Fibroblast of skin of right quadriceps (primary cell): Measurements from ENCODE around the gene SETBP1.

Source experiments
- DNase-seq: peaks from one replicate; pipeline ENCODE4 v3.0.0-alpha.2; 2013

Gene SETBP1

DNA sequence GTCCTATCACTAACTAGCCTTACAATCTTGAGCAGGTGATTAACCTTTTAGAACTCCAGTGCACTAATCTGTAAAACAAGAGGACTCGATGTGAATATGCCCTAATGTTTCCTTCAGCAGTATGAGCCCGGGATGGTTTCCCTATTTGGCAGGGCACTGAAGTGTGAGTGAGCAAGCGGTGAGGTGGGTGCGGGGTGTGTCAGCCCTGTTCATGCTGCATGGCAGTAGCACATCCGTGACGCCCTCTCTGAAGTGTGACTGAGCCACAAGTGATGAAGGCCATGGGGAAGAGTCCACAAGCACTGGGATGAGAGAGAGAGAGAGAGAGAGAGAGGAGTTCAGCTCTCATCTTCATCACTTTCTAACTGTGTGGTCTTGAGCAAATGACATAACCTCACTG is 168.7 kb downstream of the SETBP1 start:
- DNase-seq: no peak

DNA sequence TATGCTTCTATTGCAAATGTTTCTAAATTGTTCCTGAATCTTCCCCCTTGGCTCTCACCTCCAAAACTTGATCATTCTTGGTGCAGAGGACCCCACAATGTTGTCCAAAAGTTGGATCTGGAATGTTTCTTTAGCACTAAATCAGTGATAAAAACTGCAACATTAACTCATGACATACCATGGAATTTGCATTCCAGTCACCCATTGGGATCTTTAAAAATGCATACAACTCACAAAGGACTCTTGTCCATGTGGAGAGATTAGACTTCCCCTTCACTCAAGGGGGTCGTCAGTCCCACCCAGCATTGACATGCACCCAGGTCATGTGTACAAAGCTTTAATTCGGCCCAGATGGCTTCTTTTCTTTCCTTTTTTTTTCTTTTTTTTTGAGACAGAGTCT is 169.3 kb downstream of the SETBP1 start:
- DNase-seq: peak; percentile 62

DNA sequence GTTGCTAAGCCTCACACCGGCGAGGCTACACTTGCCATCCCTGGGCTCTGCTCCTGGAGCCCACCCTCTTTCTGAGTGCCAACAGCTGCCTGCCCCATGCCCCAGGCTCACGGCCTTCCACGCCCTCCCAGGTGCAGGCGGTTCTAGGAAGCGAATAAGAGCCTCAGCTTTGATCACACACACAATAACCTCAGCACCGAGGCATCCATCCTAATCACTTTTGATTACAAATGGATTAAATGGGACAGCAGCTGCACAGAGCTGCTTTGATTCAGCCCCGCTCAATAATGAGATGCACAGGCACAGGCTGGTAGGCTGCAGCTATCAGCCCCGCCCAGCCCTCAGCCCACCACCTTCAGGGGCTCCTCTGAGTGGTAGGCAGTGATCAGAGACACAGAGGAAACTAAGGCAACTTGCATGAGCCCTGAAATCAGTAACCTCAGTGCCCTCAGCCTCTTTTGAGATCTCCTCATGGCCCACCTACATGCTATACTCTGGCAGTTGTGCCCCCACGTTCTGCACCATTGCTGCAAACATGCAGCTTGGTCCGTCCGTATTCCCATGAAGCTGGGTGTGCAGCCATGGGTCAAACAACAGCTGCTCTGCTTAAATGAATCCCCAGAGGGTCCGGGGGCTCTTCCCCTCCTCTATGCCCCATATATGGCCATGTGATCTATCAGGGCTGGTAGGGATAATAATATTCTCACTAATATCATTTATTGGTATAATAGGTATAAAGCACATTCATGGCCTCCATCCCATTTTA is 171.4 kb downstream of the SETBP1 start:
- DNase-seq: no peak

DNA sequence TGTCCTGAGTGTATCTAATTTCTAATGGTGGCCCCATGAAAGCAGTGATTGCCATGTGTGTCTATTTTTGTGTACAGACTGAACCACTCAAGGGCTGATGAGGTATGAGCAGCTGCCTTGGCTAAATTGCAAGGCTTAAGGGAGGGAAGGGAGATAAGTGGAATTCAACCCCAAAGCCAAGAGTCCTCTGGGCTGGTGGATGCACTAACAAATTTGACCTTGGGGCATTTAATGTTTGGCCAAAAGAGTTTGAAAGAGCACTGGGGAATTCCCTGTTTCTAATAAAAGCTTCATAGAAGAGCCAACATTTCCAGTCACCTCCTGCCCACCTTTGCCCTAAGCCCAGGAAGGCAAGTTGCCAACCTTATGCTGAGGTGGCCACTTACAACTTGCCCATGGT is 172.1 kb downstream of the SETBP1 start:
- DNase-seq: no peak

DNA sequence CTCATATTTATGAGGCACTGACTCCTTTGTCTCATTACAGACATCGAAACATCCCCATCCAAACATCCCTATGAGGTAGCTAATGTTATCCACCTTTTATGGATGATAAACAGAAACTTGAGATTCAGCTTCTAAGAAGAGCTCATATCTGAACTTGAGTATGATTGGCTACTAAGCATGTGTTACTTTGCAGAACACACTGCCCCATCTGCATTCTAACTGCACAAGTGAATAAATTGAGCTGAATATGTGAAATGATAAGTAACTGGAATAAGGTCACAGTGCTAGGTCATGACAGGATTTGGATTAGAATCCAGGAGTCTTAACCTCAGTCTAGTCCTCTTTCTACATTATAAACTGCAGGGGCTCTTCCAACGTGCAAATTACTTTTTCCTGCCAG is 172.7 kb downstream of the SETBP1 start:
- no peak for DNase-seq

DNA sequence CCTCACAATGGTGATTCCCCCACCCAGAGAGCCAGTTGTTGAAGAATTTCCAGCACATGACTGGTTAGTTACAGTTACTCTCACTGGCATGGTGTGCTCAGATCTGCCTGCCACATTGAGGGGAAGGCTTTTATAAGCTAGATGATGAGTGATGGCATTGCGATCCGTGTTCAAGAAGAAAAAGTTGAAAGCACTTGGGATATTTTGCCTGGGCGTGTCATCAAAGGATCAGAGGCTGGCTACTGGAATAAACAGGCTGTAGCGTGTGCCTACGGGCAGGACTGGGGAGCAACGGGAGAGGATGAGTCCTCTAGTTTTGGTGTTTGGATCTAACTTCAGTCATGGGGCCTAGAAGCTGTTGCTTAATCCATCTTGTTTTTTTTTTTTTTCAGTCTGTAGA is 175.0 kb downstream of the SETBP1 start:
- DNase-seq: no peak

DNA sequence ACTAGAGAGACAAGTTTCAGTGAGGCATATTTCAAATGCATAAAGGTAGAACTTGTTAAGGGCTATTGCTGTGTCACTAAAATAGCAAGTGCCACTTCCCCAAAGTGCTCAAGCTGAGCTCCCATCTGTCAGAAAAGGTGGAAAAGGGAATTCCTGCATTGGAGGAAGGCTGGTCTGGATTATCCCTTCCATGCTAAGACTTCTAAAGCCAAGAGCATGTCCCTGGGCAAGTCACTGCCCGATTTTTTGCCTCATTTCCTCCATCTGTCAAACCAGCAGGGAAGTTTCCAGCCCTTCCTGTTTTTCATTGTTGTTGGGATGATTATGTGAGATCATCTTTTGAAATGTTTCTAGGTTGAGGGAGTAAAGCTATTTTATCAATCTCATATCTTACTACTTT is 175.5 kb downstream of the SETBP1 start:
- DNase-seq: no peak

DNA sequence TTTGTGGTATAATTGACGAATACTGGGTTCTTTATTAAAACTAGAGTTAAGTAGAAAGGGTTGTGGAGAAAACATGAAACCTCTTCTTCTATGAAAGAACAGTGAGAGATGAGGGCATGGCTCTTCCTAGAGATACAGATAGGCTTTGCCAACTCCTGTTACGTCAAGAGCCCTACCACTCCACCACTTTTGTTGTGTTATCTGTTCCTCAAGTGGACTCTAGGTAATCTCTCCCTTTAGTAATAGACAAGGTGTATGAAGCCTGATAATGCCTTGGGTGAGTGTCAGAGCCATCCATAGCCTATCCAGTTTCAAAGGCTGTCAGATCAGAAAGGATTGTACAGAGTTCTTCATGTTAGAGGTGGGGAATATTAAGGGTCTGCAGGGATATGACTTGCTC is 176.4 kb downstream of the SETBP1 start:
- DNase-seq: no peak

DNA sequence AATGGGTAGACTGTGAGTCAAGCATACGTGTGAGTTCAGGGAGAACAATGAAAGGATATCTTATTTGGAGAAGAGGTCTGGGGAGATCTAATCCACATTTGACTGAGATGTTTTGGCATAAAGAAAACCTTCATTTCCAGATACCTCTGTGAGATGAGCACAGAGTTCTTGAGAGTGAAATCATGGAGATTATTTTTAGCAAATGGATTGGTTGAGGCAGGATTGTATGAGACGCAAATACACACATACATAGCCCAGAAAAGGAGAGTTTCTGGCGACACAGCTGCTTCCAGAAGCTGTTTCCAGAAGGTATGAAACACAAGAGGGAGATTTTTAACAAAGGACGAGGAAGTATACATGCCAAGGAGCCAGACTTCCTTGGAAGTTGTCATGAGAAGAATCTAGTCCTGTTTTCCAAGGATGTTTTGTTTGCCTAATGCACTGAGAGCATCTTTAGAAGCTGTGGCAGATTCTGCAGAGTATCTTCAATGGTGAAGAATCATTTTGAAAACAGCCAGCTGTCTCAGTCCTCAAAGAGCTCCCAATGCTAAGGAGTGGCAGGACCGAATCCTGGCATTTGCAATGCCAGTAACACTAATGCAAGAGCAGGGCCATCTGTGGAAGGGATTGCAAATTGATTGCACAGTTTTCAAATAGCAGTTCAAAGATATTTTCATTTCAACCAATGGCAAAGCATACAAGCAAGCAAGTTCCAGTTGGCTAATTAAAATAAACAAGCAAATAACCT is 177.2 kb downstream of the SETBP1 start:
- DNase-seq: no peak

DNA sequence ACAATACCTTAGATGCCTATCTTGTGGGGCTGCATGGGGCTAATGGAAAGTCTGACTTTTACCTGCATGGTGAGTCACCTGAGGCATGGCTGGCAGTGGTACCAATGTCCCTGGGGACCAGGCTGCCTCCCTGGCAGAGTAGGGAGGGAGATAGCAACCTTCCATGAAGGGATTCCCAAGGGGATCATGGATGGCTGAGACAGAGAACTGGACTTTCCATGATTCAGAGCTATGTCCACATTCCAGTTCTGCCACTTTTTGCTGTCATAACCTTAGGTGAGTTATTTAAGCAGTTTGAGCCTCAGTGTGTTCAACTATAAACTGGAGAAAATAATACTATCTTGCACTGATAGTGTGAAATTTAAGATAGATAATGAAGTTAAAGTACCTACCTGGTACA is 178.6 kb downstream of the SETBP1 start:
- no peak for DNase-seq

DNA sequence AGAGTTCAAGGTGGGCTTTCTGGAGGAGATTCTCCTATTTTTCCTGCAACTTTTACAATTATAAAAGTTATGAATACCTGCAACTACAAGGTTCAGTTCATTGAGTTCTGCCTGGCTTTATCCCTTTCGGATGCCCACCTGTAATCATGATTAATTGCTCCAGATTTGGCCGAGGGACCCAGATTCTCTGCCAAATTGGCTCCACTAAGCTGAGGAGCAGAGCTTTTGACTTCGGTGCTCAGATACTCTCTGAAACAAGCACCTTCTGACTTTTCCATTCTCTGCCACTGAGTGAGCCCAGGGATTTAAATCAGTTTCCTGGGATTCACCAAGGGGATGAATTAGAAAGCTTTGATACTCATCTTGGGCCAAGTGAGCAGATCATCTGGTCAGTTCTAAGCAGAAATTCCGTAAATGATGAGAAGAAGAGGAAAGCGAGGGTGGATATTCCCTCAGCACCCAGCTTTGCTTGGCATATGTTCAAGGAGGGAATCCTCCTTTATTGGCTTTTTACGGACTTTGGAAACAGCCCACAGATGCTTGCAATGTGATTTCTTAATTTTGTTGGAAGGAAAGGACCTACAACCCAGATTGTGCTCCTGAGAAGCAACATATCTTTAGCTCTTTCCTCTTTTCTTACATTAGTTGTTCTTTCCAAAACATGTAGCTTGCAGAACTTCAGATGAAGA is 179.2 kb downstream of the SETBP1 start:
- DNase-seq: no peak

DNA sequence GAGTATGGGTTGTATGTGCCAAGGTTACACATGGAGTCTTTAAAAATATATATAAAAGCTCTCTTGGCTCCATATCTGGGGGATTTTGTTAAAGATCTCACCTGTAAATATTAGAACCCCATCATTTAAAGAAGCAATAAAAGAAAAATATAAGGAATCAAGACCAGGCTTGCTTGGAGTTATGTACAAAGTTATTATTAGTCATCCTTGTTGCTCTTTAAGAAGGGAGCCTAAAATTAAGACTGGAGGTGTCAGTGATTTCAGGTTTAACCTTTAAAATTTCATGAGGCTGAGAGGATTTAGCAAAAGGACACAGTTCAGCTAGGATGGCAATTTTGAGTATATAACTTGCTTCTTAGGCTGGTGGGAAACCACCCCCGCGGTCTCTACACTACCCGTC is 181.4 kb downstream of the SETBP1 start:
- no peak for DNase-seq

DNA sequence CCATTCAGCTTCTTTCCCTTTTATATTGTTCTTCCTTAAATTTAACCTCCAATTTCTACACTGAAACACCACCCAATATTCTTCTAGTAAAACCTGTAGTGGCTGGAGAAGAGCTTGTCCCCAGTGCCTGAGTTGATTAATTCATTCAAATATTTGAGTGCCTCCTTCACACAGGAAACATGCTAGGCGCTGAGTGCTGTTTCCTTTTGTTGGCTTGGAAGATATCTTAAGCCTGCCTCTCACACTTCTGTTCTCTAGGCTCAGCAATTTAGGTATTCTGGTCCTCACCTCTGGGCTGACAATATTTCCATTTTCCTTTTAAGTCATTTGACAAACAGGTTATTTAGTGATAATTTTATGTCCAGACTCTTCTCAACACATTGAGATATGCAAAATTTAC is 185.4 kb downstream of the SETBP1 start:
- no peak for DNase-seq

DNA sequence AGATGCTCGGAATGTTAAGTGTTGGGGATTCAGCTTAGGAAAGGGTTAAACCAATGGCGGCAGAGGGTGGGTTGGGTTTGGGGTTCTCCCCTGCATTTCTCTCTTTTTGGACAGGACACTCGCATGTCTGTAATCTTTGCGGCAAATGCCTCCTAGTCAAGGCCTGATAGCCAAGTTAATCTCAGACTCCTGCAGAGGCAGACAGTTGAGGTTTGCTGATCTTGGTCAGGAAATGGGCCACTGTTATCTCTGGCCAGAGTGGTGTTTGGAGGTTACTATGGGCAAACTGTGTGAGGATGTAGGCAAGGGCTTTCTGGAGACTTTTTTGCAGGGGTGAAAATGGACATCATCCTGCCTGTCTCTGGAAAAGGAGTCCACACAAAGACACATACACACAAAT is 188.8 kb downstream of the SETBP1 start:
- DNase-seq: no peak

DNA sequence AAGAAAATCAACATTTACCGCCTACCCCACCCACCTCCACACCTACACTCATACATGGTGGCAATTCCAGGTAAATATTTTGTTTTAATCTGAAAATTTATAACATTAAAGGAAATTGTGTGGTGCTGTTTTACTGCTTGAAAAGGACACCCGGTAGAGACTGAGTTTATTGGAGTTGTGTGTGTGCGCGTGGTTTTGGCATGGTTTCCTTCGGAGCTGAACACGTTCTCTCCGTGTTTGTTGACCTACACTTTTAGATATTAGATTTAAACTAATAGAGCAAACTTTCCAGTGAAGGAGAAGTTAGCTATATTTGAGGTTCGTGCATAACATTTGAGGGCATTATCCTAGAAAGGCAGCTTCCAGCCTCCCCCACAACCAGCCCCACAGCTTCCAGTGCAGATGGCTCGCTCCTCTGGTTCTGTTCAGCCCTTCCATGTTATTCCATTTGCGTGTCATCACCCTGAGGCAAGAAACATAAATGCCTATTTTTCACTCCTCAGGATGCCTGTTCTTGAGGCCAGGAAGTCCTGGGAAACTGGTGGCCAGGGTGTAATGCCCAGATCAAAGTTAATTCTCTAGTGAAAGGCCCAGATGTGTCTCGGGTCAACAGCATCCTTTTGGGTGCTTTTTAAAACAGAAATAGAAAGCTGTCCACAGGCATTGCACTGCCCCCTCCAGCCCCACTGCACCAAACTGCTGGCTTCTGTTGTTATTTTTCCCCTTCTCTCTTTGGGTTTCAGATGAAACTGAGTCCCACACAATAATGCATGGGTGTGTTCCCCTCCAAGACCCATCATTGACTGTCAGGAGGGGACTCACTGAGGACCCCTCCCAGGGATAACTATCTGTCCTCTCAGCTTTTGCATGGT is 190.2 kb downstream of the SETBP1 start:
- no peak for DNase-seq

DNA sequence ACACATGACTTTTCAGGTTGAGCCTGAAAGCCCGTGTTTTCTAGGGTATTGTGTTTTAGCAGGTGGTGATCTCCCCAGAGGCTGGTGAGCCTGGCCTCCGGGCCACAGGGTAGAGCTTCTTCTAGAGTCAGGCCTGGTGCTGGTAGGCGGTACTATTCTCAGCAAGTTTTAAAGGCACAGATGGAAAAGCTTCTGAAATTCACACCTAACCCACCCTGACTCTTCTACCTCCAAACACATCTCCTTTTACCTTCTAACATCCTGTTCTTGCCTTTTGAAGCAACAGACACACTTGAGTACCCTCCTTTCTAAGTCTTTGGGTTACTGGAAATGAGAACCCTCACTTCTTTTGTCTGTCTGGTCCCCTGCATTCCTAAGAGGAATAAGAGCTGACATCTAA is 191.1 kb downstream of the SETBP1 start:
- DNase-seq: no peak

DNA sequence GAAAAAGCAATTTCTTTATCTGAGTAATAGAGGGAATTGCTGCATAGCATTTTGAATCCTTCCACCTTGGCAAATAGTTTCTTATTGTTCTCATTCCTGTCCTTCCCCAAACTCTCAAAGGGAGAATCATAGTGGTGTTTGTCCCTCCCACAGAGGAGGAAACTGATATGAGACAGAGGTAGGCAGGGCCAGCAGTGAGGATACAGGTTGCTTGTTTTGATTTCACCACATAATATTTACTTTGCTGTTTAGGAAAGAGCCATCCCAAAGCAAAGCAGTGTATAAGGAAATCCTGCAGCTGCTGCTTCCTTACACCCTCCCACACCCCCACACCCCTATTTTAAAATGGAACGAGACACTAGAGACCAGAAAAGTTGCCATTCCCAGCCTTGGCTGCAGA is 195.3 kb downstream of the SETBP1 start:
- no peak for DNase-seq

DNA sequence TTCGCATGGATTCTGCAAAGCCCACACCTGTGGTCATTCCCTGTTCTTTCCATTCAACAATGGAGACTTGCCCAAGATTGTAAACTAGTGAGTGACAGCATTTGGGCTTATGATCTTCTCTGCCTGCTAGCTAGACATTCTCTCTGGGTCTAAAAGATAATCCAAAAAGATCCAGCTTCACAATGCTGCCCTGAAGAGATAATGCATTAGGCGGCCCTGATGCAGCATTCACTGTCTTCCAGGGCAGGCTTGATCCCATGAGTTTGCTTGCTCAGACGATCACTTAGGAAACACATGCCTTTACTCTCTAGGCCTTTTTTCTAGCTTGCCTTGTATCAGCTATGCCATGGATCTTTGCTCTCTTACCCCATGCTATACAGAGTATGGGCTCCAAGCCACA is 196.1 kb downstream of the SETBP1 start:
- DNase-seq: no peak

DNA sequence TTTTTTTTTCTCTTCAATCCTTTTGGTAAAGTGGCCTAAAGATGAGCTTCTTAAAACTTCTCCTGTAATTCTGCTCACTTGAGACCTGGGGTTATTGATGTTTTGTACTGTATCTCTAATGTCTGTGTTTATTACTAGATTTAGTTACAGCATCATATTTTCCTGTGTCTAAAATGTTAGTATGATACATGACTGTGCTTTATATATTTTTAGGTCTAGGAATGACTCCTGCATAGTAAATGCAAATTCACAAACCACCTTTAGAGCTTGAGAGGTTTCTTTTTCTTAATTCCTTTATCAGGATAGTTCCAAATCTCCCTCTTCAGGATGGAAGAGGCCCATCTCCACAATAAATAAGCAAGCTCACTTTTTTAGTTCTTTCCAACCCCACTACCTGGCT is 197.6 kb downstream of the SETBP1 start:
- no peak for DNase-seq

DNA sequence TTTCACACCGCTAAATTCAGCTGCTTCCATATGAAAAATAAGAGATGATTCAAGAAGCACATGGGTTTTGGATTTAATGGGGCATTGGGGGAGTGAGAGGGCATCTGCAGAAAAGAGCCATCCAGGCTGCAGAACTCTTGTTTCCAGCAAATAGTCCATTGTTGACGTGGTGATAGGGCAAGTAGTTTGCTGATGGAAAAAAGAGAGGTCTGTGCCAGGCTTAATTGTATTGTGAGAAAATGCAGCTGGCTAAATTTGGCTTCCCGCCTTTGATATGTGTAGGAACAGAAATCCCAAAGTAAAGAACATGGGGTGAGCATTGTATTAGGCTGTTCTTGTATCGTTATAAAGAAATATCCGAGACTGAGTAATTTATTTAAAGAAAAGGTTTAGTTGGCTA is 199.5 kb downstream of the SETBP1 start:
- DNase-seq: no peak

DNA sequence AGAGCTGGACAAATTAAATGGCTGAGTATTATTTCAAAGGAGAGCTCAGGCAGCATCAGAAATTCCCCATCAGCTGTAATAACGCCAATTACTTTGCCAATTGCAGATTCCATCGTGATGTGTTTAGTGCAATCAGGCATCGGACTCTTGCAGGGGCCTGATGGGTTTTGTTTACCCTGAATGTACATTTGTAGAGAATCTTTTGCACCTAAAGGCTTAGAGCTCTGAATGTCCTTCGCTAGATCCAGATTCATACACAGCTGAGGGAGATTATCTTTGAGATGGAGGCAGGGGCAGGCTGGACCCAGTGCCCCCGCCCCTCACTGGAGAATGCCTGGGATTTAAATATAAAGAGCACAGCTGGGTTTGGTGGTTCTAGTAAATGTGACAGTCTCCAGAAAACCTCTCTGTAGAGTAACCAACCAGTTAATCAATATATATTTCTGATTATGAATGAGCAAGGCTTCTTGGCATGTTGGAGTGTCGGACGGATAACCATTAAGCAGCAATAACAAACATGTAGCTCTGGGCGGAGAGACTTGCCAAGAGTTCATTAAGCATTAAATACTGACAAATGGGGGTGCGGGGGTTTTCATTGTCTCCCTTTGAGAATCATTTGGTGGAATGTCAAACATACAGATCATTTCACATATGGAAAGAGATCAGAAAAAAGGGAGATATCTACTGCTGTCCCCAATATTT is 200.9 kb downstream of the SETBP1 start:
- DNase-seq: no peak

DNA sequence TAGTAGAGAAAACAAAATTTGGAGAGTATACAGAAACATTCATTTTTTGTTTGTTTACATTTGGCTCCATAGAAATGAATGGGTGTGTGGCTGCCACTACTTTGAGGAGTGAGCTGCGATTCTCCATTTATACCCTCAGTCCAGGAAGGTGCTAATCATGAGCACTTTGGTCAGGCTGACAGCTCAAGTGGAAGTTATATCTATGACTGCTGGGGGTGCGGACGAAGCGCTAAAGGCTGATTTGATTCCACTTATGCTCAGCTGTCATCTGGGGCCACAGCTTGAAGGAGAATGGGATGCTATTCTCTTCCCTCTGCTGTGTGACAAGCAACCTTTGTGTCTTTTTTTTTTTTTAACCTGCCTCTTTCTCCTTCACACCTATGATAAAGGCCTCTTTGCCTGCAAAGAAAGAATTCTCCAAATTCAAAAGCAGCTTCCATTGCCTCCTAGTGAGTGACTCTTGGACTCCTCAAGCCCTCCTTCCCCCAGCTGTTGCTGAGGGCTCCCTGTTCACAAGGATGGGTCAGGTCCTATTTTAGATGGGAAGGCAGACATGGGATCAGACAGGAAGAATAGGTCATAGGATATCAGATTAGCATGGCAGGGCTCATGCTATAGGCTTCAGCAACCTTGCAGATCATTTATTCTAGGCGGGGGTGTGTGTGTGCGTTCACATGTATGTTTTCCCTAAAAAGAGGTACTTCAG is 201.6 kb downstream of the SETBP1 start:
- DNase-seq: no peak
